CD4-positive, alpha-beta T cell treated with Interleukin-6 at 100 ng/mL for 8 hours (primary cell): ENCODE data around the gene CKS1B.
A peak's percentile ranks its signal among the peaks of the same experiment; 100 is the strongest.

Experiments
- DNase-seq: peaks from one replicate; pipeline ENCODE4 v3.0.0-alpha.2; 2020; ENCODE audit warnings: mixed read lengths, low spot score

Gene CKS1B

GRCh38 chr1:154974102-154974807 lies at the start of gene CKS1B:
TSS of gene CKS1B (plus strand) at chr1:154974681. CDS start at chr1:154974746, 65 bp downstream.
- DNase-seq: peak; percentile 98

DNA sequence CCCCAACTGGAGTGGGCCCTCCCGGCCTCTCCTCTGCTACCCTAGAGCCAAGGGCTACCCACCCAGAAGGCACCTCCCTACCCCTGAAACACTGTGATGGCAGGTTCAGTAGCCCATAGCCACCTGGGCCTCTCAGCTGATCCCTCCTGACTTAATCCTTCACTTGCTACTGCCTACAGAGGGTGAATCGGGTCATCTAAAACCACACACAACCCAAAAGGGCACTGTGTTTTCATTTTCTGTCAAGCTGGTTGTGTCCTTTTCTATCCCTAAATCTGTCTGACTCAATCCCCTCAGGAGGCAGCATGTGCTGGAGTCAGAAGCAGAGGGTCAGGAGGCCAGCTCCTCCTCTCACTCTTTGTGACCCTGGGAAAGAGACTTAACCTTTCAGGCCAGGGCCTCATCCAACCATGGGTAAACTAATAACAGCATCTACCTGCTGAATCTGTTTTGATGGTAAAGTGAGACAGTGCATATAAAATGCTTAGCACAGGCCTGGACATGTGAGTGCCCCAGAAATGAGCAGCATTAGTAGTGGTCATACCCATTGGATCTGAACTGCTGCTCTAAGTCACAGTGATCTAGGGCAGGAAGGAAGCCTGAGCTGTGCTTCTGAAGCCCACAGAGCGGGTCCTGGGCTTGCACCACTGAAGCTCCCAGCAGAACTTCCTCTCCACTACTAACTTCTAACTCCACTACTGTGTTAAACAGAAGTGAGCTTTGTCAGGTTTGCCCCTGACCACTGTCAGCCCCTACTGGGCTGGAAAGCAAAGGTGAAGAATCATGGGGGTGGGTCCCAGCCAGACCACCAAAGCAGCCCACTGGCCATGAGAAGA lies 48.9 kb upstream of the CKS1B start:
- DNase-seq: no peak

GRCh38 chr1:154926201-154926600 lies 48.3 kb upstream of the CKS1B start:
- DNase-seq: no peak

DNA sequence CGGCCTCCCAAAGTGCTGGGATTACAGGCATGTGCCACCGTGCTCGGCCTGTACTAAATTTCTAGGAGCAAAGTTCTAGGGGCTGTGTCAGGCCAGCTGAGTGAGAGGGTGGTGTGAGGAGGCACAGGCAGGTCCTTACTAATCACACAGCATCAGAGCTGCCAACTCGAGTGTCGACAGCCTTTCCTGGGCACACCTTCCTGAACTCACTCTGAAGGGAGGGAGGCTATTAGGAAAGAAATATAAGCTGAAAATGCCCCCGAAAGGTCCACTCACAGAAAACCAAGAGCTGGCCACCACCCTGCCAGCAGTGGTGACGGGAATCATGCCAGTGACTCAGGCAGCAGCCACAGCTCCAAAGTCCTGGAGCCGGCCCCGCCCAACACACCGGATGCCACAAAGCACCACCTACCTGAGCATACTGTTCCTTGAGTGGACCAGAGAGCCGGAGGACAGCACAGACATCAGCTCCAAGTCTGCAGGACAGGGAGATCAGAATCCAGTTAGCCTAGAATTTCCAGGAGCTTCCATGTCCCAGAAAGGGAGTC lies 42.5 kb upstream of the CKS1B start:
- DNase-seq: no peak

DNA sequence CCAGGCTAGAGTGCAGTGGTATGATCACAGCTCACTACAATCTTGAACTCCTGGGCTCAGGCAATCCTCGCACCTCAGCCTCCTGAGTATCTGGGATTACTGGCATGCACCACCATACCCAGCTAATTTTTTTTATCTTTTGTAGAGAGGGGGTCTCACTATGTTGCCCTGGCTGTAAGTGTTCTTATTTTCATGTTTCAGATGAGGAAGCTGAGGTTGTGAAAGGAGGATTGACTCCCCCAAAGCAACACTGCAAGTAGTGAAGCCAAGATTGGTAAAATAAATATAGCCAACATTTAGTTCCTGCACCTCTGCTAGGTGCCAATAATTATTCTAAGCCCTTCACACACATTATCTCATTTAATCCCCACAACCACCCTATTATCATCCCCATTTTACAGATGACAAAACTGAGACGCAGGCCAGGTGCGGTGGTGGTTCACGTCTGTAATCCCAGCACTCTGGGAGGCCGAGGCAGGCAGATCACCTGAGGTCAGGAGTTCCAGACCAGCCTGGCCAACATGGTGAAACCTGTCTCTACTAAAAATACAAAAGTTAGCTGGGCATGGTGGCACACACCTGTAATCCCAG lies 40.0 kb upstream of the CKS1B start:
- DNase-seq: no peak

- no peak for DNase-seq
Measured at GRCh38 chr1:154935749-154936554, 38.5 kb upstream of the CKS1B start.

GRCh38 chr1:154936555-154937084 lies 37.9 kb upstream of the CKS1B start, which contains the start of gene PMVK:
TSS of gene PMVK (minus strand) at chr1:154936719. CDS start at chr1:154936685, 34 bp downstream.
- peak; percentile 95 for DNase-seq

GRCh38 chr1:154937085-154937987 lies 37.1 kb upstream of the CKS1B start:
- peak; percentile 90 for DNase-seq

DNA sequence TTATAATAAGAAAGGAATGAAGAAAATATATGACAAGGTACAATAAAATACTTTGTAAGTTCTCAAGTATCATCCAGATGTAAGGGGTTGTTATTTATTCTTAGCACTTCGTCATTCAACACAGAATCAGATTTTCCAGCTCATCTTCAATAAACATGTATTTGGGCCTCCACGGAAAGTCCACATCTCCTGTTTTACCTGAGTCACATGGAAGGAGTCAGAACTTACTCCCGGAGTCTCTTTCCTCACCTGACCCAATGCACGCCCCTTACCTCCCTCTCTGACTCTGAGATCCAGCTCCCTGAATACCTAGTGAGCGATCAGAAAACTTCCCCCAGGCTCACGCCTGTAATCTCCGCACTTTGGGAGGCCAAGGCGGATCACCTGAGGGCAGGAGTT lies 36.5 kb upstream of the CKS1B start:
- no peak for DNase-seq

DNA sequence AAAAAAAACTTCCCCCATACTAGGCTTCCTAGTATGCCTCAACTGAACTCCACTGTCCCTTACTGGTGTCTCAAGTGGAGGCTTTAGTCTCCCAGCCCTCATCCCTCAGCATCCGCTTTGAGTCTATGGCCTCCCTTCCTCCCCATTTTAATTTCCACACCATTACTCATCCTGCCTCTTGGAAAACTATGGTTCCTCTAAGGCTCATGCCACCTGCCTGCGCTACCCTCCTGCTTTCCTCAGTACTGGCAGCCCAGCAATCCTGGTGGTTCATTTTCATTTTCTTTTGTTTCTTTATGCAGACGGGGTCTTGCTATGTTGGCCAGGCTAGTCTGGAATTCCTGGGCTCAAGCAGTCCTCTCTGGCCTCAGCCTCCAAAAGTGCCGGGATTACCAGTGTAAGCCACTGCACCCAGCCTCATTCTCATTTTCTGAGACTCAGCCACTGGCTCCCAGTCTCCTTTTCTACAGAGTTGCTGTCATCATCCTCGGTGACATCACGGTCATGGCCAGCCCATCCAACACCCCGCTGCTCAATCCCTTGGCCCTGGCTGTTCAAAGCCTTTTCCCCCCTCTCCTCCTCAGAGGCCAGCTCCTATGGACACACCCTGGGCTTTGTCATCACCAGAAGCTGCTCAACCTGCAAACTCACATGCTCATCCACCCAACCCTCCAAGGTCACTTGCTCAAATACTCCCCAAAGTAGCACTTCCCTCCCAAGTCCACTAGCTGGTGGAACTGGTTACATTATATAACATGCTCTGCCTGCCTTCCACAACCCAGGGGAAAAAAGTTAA lies 35.7 kb upstream of the CKS1B start:
- DNase-seq: no peak

- DNase-seq: no peak
Measured at GRCh38 chr1:154940213-154940560, 34.3 kb upstream of the CKS1B start.

GRCh38 chr1:154940651-154941194 lies 33.8 kb upstream of the CKS1B start:
- no peak for DNase-seq

DNA sequence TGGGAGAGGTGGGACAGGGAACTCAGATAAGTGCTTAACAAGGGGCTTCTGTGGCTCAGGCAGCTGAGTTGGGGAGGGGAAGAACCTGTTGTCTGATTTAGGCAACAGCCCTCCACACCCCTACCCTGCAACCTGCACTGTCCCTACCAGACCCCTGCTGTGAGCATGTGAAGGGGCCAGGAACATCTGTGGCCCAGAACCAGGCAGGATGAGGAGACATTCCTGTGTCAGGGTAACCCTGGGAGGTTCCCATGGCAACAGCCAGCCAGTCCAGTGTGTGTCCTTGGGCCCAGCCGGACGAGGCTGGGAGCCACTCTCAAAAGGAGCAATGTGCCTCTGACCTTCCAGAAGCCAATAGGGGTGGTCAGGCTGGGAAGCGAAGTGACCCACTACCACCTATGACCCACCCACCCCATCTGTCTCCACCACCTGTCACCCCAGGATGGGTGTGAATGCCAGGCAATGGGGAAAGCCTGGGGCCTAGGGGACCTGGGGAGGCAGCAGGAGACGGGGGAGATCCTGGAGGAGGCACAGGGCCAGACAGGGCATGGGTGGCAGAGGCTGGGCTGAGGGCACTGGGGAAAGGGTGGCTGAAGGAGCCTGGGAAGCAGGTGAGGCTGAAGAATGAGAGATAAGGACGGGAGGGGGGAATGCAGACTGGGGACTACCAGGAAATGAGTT lies 33.0 kb upstream of the CKS1B start:
- no peak for DNase-seq

- peak; percentile 38 for DNase-seq
Measured at GRCh38 chr1:154943649-154944400, 30.7 kb upstream of the CKS1B start.

GRCh38 chr1:154944401-154945159 lies 29.9 kb upstream of the CKS1B start:
- no peak for DNase-seq

- DNase-seq: no peak
Measured at GRCh38 chr1:154945160-154945961, 29.1 kb upstream of the CKS1B start.
